GM19324 (cell line): Measurements from ENCODE around the gene PBLD.

Source experiments
- ATAC-seq: cut with Tn5 transposase; IDR thresholded peaks from one replicate; pipeline ENCODE4 v1.9.1; 2021; ENCODE audit warnings: mild to moderate bottlenecking, moderate library complexity; ENCODE audit not compliant: unreplicated experiment, low FRiP score

Gene PBLD

GRCh38 chr10:68239069-68239468 is 93.7 kb downstream of the PBLD start:
- no peak for ATAC-seq

DNA sequence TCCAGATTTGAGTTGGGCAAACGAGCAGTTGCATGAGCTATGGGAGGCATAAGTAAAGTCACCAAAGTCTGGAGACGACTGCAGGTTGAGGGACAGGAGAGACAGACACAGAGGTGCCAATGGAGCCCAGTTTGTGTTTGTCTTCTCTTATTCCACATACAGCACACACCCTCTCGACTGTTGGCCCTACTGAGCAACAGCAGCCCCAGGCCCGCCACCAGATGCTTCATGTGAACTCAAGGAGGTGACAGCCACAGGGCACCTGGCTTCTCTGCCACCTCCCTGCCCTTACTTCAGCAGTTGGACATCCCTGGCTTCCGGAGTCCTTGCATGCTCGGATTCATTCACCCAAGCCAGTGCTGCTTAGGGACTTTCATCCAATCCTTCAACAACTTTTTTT is 94.4 kb downstream of the PBLD start:
- no peak for ATAC-seq

DNA sequence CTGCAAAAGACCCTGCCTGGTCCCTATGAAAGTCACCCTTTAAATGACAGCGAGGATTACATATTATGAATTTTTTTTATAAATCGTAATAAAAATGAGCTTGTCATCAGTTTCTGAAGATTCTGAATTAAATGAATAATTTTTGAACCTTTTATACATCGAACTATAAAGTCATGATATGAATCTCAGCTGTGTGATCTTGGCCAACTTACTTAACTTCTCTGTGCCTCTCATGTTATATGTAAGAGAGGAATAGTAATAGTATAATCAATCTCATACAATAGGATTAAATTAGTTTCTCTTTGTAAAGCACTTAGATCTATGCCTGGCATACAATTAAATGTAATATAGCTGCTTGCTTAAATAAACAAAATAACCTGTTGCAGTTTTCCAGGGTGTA is 95.6 kb downstream of the PBLD start:
- ATAC-seq, result no peak

- no peak for ATAC-seq
Measured at GRCh38 chr10:68235581-68235980, 97.1 kb downstream of the PBLD start.

GRCh38 chr10:68235111-68235510 is 97.6 kb downstream of the PBLD start:
- no peak for ATAC-seq

DNA sequence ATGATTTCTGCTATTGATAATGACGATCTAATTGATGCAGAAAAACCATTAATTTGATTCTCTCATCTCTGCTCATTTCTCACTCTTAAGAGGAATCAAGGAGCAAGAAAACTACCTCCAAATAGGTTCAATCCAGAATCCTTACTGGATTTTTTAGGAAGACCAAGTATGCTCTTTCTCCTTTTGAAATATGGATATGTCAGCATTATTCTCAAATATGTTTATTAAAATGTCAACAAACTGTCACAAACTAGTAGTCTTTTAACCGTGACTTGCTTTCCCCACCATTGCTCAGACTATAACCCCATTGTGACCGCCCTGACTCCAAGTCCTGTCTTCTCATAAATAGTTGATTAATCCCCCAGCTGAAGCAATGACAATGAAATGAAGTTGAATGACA is 99.7 kb downstream of the PBLD start:
- no peak for ATAC-seq
